Subcutaneous adipose tissue (tissue), 4 donors: ENCODE measurements around the gene GPT2. TPM values are rescaled to one million over a fixed set of nuclear protein-coding genes. Genes with fewer than 3 reads are reported as not detected.

Experiments used
- total RNA-seq, 4 donors: library from RNA; depleted of rRNA; stranded (reverse); fragments of >200 nt; gene quantifications; one replicate each; pipeline ENCODE4 v1.1.0, GENCODE V29; 2016
- TF ChIP-seq, protein P1 (sequence below): fragments of 450-650 bp; IDR thresholded peaks from one replicate; pipeline ENCODE4 v1.5.1; 2016; ENCODE audit warnings: low read depth, mild to moderate bottlenecking, control low read depth, antibody characterized with exemption, moderate library complexity

GPT2 gene
- total RNA-seq, 4 donors from 2014 or later: 35.5 to 291 (median 52.1) TPM

DNA sequence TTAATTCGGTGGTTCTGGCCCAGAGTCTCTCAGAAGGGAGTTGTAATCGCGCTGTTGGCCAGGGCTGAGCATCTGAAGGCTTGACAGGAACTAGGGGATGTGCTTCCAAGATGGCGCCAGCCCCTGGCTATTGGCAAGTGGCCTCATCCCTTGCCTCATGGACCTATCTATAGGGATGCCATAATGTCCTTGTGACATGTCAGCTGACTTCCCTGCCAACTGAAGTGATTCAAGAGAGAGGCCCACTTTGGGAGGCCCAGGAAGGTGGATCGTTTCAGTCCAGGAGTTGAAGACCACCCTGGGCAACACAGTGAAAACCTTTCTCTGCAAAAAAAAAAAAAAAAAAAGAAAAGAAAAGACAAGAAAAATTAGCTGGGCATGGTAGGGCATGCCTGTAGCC lies 38.2 kb upstream of the GPT2 start:
- TF ChIP-seq, protein P1, sequence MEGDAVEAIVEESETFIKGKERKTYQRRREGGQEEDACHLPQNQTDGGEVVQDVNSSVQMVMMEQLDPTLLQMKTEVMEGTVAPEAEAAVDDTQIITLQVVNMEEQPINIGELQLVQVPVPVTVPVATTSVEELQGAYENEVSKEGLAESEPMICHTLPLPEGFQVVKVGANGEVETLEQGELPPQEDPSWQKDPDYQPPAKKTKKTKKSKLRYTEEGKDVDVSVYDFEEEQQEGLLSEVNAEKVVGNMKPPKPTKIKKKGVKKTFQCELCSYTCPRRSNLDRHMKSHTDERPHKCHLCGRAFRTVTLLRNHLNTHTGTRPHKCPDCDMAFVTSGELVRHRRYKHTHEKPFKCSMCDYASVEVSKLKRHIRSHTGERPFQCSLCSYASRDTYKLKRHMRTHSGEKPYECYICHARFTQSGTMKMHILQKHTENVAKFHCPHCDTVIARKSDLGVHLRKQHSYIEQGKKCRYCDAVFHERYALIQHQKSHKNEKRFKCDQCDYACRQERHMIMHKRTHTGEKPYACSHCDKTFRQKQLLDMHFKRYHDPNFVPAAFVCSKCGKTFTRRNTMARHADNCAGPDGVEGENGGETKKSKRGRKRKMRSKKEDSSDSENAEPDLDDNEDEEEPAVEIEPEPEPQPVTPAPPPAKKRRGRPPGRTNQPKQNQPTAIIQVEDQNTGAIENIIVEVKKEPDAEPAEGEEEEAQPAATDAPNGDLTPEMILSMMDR: no peak

GRCh38 chr16:46848768-46849764 lies 35.1 kb upstream of the GPT2 start:
- TF ChIP-seq, protein P1: no peak

DNA sequence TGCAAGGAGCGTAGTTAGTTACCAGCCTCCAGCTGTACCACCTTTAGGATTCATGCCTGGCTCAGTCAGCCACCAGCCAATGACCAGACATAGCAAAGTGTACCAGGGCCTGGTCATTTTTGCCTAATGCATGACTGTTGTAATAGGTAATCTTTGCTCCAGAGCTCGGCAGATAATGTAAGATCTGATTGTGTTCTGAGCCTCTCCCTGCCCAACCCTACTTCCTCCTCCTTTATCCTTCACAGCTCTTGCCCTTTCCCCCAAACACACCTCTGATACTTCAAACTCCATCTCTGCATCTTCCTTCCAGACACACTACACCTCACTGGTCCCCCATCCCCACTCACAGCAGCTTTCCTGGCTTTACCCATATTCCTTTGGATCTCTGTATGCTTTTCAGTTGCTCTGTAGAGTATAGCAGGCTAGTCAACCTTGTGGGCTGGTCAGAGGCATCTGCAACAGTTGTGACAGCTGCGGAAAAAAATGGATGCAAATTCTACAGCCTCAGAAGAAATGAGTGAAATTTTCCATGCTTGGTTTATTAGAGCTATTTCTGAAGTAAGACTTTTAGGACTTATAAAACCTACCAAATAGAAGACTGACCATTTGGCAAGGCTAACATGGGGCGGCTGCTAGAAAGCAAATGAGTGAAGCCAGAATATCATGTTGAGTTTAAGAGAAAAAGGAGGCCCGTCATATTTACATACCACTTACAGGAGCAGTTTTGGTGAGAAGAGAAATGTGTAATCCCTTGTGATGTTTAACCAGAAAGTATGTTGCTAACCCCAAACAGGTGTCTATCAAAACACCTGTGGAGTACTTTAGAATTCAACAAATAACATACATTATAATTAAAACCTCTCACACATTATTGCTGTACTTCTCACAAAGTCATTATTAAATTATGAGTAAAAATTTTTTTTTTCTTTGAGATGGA lies 33.3 kb upstream of the GPT2 start:
- TF ChIP-seq, protein P1: no peak

DNA sequence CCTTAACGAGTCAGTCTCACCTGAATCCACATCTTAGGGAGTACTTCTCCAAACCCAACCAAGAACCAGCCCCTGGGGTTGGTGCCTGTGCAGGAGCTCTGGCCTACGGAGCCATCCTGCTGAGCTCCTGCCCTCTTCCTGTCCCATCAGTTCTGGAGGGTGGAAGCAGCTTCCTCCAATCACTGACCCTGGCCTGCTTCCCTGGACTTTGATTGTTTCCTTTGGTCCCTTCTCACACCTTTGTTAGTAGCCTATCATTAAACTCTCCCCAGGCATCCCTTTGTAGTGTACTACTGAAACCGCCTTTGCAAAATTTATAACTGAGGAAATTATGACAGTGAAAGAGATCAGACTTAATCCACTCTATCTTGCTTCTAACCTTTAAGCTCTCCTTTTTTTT lies 32.0 kb upstream of the GPT2 start:
- TF ChIP-seq, protein P1: no peak

- TF ChIP-seq, protein P1: no peak
Observed at GRCh38 chr16:46853713-46854443, 30.3 kb upstream of the GPT2 start.

- TF ChIP-seq, protein P1: no peak
Observed at GRCh38 chr16:46854846-46855245, 29.3 kb upstream of the GPT2 start.
